OCI-LY3 (cell line): ENCODE measurements around the gene BTG1.
A peak's percentile ranks its signal among the peaks of the same experiment; 100 is the strongest.

Experiments used
- H2AFZ ChIP-seq: fragments of 200-600, 300-600 bp; shearing (Covaris generic); 2 replicates; pipeline ENCODE4 v1.6.0; 2014; ENCODE audit warnings: antibody characterized with exemption, low read depth, low read length
- H3K27ac ChIP-seq: fragments of 200-600, 300-600 bp; sonication (generic); 2 replicates; pipeline ENCODE4 v1.5.1; 2014; ENCODE audit warnings: mild to moderate bottlenecking, low read length, moderate library complexity, mixed read lengths
- H3K27me3 ChIP-seq: fragments of 200-600, 300-600 bp; sonication (generic); 2 replicates; pipeline ENCODE4 v1.6.1; 2014; ENCODE audit warnings: low read depth, low read length, mixed read lengths
- H3K36me3 ChIP-seq: fragments of 200-600, 300-600 bp; sonication (generic); replicated peaks from 2 replicates; pipeline ENCODE3; 2014; ENCODE audit warnings: low read depth, low read length, mixed read lengths
- H3K4me1 ChIP-seq: fragments of 300-600, 200-600 bp; sonication (generic); 2 replicates; pipeline ENCODE4 v1.6.1; 2014; ENCODE audit warnings: low read length, mixed read lengths
- H3K4me2 ChIP-seq: fragments of 200-600, 300-600 bp; sonication (generic); 2 replicates; pipeline ENCODE4 v1.6.1; 2014; ENCODE audit warnings: low read length, mixed read lengths
- H3K4me3 ChIP-seq: fragments of 300-600, 200-600 bp; sonication (generic); 2 replicates; pipeline ENCODE4 v1.5.1; 2014; ENCODE audit warnings: antibody characterized with exemption, mild to moderate bottlenecking, low read length, moderate library complexity
- H3K79me2 ChIP-seq: fragments of 300-600, 200-600 bp; shearing (Covaris generic); 2 replicates; pipeline ENCODE4 v1.6.1; 2014; ENCODE audit warnings: mild to moderate bottlenecking, low read length, mixed read lengths
- H3K9ac ChIP-seq: fragments of 300-600, 200-600 bp; shearing (Covaris generic); 2 replicates; pipeline ENCODE4 v1.6.0; 2014; ENCODE audit warnings: mild to moderate bottlenecking, low read length, moderate library complexity
- H3K9me3 ChIP-seq: fragments of 200-600, 300-600 bp; shearing (Covaris generic); 2 replicates; pipeline ENCODE4 v1.6.1; 2014; ENCODE audit warnings: low read length, mixed read lengths; ENCODE audit not compliant: insufficient read depth
- H4K20me1 ChIP-seq: fragments of 200-600, 300-600 bp; sonication (generic); 2 replicates; pipeline ENCODE4 v1.6.1; 2016; ENCODE audit warnings: low read length, mixed read lengths; ENCODE audit not compliant: insufficient read depth
- CTCF ChIP-seq: fragments of 200-600, 300-600 bp; sonication (generic); IDR thresholded peaks from 2 replicates; pipeline ENCODE4 v1.5.1; 2014; ENCODE audit warnings: antibody characterized with exemption, low read length, low read depth
- EZH2phosphoT487 ChIP-seq: fragments of 200-600 bp; shearing (Covaris generic); IDR thresholded peaks from 2 replicates; pipeline ENCODE4 v1.6.1; 2018; ENCODE audit warnings: antibody characterized with exemption, mixed run types, low read depth

The BTG1 gene

GRCh38 chr12:92185052-92185451, 39.4 kb upstream of the BTG1 start:
- H3K4me3 ChIP-seq, result peak overlapping the region; percentile 61
- no peaks in the 10 kb centered on the region for H3K27me3 ChIP-seq
- H3K4me1 ChIP-seq, result peaks cover 56% of the 10 kb centered on the region
- no peaks in the 10 kb centered on the region for H4K20me1 ChIP-seq
- H2AFZ ChIP-seq, result no peak overlapping the region
- peak overlapping the region; percentile 94 for H3K27ac ChIP-seq
- H3K9me3 ChIP-seq, result no peaks in the 10 kb centered on the region
- peak overlapping the region; percentile 76 for H3K9ac ChIP-seq
- H3K36me3 ChIP-seq, result peaks cover 8% of the 10 kb centered on the region
- TF ChIP-seq CTCF (no peak), EZH2phosphoT487 (no peak)
- no peaks in the 10 kb centered on the region for H3K79me2 ChIP-seq
- H3K4me2 ChIP-seq, result peak overlapping the region; percentile 84

GRCh38 chr12:92183575-92183974, 37.9 kb upstream of the BTG1 start:
- H3K79me2 ChIP-seq, result no peaks in the 10 kb centered on the region

GRCh38 chr12:92178340-92178739, 32.7 kb upstream of the BTG1 start:
- no peaks in the 10 kb centered on the region for H3K79me2 ChIP-seq
- H3K4me1 ChIP-seq, result peaks cover 2% of the 10 kb centered on the region; the same call in 1 of the 2 replicates
- no peaks in the 10 kb centered on the region for H3K27me3 ChIP-seq
- H2AFZ ChIP-seq, result no peak overlapping the region
- H3K4me3 ChIP-seq, result no peak overlapping the region
- H3K4me2 ChIP-seq, result no peak overlapping the region
- no peak overlapping the region for H3K27ac ChIP-seq
- no peaks in the 10 kb centered on the region for H3K9me3 ChIP-seq
- TF ChIP-seq CTCF, result no peak
- no peak for TF ChIP-seq EZH2phosphoT487
- no peak overlapping the region for H3K9ac ChIP-seq
- H4K20me1 ChIP-seq, result no peaks in the 10 kb centered on the region
- no peaks in the 10 kb centered on the region for H3K36me3 ChIP-seq

More at GRCh38 chr12:92183575-92183974, 37.9 kb upstream of the BTG1 start:
- Histone ChIP-seq H3K27ac (0 out of 2 replicates have a peak overlapping the region, but pooled peaks have one; percentile 94), H3K4me1 (peaks cover 50% of the 10 kb centered on the region), H3K36me3 (peaks cover 8% of the 10 kb centered on the region), H3K9ac (no peak overlapping the region), H3K4me2 (no peak overlapping the region), H4K20me1 (no peaks in the 10 kb centered on the region), H3K27me3 (no peaks in the 10 kb centered on the region), H3K4me3 (no peak overlapping the region), H3K9me3 (no peaks in the 10 kb centered on the region), H2AFZ (no peak overlapping the region)
- TF ChIP-seq CTCF (no peak), EZH2phosphoT487 (no peak)

GRCh38 chr12:92176646-92177045, 31.0 kb upstream of the BTG1 start:
- Histone ChIP-seq H4K20me1 (no peaks in the 10 kb centered on the region), H3K36me3 (no peaks in the 10 kb centered on the region), H3K9ac (no peak overlapping the region), H3K27ac (no peak overlapping the region), H3K79me2 (no peaks in the 10 kb centered on the region), H3K9me3 (no peaks in the 10 kb centered on the region), H3K4me1 (peaks cover 18% of the 10 kb centered on the region), H3K27me3 (no peaks in the 10 kb centered on the region), H3K4me3 (no peak overlapping the region), H2AFZ (no peak overlapping the region), H3K4me2 (no peak overlapping the region)
- no peak for TF ChIP-seq CTCF
- TF ChIP-seq EZH2phosphoT487, result no peak
